Medulla oblongata (tissue), 1 donor: ENCODE results near the gene CCDC185.

Experiments used
- DNase-seq: peaks from one replicate; pipeline ENCODE4 v3.0.0-alpha.2; 2015; ENCODE audit errors: extremely low spot score

CCDC185 gene

GRCh38 chr1:223393275-223394214, at the start of gene CCDC185:
Gene CCDC185 (plus strand): TSS chr1:223393415. CDS start chr1:223393476, 61 bp downstream.
- no peak for DNase-seq

DNA sequence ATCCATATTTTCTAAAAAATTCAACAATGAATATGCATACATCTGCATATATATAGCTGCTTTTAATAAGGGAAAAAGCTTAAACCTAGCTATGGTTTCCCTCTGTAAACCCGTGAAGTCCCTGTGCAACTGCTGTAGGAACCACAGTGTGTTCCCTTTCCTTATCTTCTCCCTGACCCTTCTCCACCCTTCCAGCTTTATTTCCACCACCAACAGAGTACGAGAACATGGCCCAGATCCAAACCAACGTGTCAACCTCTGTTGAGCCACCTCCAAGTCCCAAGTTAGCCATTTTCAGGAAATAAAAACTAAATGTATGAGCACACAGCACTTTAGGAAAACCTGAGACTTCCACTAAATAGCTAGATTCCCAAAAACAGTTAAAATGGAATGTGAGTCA, 49.5 kb upstream of the CCDC185 start:
- no peak for DNase-seq

DNA sequence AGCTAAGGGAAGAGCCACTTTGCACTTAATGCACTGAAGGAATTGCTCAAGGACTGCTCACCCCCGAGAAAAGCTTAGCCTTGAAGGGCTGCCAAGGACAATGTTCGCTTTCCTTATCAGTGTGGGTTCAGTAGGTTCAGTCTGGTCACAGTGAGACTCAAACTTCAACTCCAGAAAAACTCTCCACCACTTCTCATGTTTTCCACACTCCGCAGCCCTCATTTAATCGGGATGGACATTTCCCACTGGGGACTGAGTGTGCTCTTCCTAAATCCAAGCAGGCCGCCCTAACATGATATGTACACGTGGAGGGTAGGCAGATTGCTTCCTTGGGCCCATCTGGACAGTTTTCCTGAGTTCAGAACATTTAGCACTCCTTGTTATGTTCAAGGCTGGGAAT, 48.7 kb upstream of the CCDC185 start:
- no peak for DNase-seq

- DNase-seq, result no peak
Observed at GRCh38 chr1:223345720-223346119, 47.5 kb upstream of the CCDC185 start.

DNA sequence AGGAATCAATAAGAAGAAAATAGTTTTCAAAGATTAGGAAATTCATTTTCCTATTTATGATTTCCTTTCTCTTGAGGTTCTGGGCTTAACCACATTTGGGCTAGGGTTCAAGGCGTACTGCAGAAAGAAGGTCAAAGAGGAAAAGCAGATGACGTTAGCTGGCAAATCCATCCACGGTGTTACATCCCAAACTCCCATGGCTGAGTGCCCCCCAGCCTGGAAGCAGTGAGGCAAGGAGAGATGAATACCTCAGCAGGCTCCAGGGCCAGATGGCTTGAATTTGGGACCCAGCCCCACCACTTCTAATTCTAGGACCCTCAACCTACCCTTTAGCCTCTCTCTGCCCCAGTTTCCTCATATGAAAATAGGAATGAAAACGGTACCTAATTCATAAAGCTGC, 46.9 kb upstream of the CCDC185 start:
- no peak for DNase-seq

- DNase-seq, result no peak
Observed at GRCh38 chr1:223347583-223347982, 45.6 kb upstream of the CCDC185 start.

- DNase-seq, result no peak
Observed at GRCh38 chr1:223348439-223348838, 44.8 kb upstream of the CCDC185 start.

DNA sequence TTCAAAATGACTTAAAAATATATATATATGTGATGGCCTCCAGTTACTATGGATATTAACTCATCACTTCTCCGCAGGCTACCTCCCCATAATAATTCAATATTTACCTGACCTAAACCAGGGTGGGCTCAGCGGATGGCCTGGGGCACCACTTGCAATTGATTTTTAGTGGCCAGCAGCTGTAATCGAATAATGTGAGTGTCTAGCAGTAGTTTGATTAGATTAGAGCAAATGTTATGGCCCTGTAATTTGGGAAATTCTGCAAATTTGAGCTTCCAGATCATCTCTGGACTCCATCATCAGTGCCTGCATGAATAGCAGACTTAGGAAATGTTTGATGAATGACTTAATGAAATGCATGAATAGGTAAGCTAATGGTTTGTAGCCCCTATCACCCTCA, 44.0 kb upstream of the CCDC185 start:
- DNase-seq, result no peak

- no peak for DNase-seq
Observed at GRCh38 chr1:223350361-223350908, 42.8 kb upstream of the CCDC185 start.

- DNase-seq, result peak; percentile 13
Observed at GRCh38 chr1:223352944-223353343, 40.3 kb upstream of the CCDC185 start.

GRCh38 chr1:223353939-223354338, 39.3 kb upstream of the CCDC185 start:
- DNase-seq, result no peak

GRCh38 chr1:223355699-223356098, 37.5 kb upstream of the CCDC185 start:
- no peak for DNase-seq

GRCh38 chr1:223358826-223359225, 34.4 kb upstream of the CCDC185 start:
- DNase-seq, result no peak

DNA sequence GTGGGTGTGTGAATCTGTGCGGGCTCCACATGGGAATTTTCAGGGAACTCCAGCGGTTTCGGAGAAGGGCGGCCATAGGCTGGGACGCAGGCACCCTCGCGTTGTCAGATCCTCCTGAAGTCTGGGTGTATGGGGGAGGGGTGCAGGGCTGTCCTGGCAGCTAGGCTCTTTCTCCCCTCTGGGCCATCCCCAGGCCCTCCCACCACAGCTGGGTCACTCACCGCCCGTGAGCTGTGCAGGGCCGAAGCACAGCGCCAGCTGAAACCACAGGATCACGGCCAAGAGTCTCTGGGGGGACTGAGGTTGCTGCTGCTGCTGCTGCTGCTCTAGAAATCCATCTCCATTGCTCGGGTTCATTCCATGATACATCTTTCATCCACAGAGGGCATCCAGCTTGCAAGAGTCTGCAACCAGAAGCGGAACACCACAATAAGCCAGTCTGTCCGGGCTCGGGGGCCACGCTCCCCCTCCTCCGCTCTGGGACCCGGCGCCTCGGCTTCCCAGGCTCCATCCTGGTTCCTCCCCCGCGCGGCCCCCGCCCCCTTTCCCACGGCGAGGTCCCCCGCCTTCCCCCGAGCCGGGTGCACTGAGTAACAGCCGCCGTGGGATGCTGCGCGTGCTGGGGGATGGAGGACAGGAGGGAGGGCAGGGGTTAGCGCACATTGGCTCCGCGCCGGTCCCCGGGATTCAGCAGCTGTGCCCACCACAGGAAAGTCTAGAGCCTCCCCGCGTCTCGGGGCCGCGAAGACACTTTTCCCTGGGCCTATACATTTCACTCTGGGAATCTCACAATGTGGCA, 30.0 kb upstream of the CCDC185 start:
- DNase-seq, result no peak

DNA sequence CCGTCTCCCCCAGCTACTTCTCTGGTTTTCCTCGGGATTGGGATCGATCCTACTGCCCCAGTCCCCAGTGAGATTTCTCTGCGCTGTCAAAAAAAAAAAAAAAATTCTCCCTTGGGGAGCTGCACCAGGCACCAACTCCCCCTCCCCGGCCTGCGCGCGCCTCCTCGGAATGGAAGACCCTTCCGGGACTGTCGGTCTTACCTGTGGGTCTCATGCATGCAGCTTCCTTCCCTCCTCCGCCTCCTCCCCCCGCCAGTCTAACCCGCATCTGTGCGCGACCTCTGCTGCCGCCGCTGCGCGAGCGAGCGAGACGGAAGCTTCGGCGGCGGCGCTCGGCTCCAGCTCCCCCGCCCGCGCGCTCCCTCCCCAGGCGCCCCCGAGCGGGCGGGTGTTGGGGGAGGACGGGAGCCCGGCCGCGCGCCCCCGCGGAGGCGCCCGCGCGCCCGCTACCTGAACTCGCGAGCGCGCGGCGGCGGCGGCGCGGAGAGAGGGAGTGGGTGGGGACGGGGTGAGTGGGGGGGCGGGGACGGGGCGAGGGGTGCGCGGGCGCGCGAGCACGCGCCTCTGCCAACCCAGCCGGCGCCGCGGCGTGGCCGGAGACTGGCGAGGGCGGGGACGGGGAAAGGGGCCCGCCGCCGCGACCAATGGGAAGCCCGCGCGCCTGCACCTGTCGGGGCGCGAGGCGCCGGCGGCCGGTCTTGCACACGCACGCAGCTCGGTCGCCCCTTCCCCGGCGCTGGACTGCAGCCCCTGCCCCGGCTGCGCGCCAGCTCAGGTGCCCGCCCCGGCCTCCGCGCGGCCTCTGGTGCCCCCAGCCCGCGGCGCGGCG, 29.1 kb upstream of the CCDC185 start, which contains the start of gene SUSD4:
Gene SUSD4, minus strand, starts transcription at position 321 of the 829 bp plus-strand sequence. CDS start 751 bp downstream, outside the sequence.
- peak; percentile 36 for DNase-seq

DNA sequence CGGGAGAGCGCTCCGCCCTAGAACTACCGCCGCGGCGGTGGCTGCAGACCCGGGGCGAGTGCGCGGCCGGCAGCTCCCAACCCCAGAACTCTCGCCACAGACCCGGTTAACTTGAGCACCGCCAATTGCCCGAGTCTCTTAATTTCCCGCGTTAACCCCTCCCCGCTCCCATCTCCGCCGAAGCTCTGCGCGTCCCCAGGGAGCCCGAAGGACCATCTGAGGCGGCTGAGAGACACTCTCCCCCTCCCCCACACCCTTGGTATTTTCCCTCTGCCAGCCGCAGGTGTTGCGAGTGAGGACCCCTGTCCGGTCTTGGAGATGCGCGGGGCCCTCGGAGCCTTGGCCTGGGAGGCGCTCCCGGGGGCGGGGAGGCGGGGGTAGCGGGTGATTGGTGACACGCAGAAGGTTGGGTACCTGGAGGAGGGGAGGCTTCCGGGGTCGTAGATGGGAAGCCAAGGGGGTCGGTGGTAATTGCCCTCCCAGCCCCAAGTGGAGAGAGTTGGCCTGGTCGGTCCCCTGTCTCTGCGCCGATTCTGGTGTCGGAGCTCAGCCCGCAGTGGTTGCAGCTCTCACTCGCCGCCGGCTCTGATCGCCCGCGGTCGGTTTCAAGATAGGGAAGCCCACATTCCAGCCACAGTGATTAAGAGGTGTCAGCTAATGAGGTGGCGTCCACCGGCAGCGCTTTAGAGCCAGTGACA, 28.4 kb upstream of the CCDC185 start:
- no peak for DNase-seq

GRCh38 chr1:223374064-223374610, 19.1 kb upstream of the CCDC185 start:
- DNase-seq, result no peak

DNA sequence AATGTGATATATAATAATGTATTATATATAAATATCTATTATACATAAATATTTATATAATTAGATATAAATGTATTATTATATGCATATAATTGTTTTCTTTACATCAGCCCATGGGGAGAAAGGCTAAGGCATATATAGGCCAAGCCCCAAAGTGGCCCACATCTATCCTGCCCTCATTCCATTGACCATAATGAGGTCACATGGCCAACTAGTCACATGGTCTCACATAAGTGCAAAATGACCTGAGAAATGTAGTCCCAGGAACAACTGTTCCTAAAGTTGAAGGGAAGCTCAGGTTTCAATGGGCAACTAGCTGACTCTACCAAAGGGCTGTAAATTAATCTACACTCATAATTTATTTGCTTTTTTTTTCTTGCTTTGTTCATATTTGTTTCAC, 14.5 kb upstream of the CCDC185 start:
- DNase-seq, result no peak

GRCh38 chr1:223386013-223386412, 7.2 kb upstream of the CCDC185 start:
- no peak for DNase-seq

DNA sequence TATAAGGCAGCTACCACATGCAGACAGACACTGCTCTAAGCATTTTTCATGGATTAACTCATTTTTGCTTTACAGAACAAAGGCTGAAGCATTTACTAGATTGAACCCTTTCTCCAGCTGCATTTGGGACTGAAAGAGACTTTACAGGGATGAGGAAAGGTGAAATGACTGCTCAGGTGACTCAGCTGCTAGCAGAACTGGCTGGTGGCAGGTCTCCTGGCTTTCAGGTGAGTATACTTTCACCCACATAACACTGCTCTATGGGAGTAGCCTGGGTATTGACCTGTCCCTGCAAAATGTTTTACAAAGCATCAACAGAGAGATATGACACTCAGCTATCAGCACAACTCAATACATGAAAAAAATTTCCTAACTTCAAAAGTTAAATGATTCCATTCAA, 2.6 kb upstream of the CCDC185 start:
- no peak for DNase-seq
